HCT116 (cell line): Measurements from ENCODE around the gene TPBGL. TPM values are rescaled to one million over a fixed set of nuclear protein-coding genes. Genes with fewer than 3 reads are reported as not detected.

Experiments used
- ATAC-seq: fragments of 200-7000 bp; cut with Tn5 transposase; 2 replicates; pipeline ENCODE4 v1.9.1; 2020; ENCODE audit warnings: mild to moderate bottlenecking, moderate library complexity
- BruUV-seq: library from RNA; stranded (reverse); fragments of 400-500 nt; replicated peaks from 2 replicates; lab custom pipeline; 2021; lab: Mats Ljungman, UMichigan
- CTCF ChIA-PET: fragments of 300-600 bp; sonication (Branson Sonifier 250); formaldehyde crosslinking; loops from one replicate; lab custom pipeline; 2021; ENCODE audit warnings: antibody characterized with exemption; lab: Charles Lee
- POLR2A ChIA-PET: fragments of 300-600, 350-600 bp; sonication (Branson Sonifier 250); formaldehyde crosslinking; loops from one replicate; lab custom pipeline; 2021; ENCODE audit warnings: antibody characterized with exemption; lab: Charles Lee
- RAD21 ChIA-PET, 2 experiments: fragments of 300-600 bp; sonication (Branson Sonifier 250); formaldehyde crosslinking; loops; one replicate each; lab custom pipeline; 2023; ENCODE audit warnings: low total read pairs in 2 of 2; ENCODE audit not compliant: uncharacterized antibody in 2 of 2, unreplicated experiment in 2 of 2, low non-redundant PET in 1 of 2; lab: Charles Lee
- DNase-seq: peaks from one replicate; pipeline ENCODE4 v3.0.0-alpha.2; 2010; ENCODE audit warnings: low read depth, low spot score
- H2AFZ ChIP-seq: fragments of 200-600 bp; shearing (Covaris generic), sonication (generic); 2 replicates; pipeline ENCODE4 v1.6.1; 2017; ENCODE audit warnings: low read depth, mixed run types, mixed read lengths, antibody characterized with exemption, low read length; ENCODE audit not compliant: poor library complexity, severe bottlenecking
- H3K27ac ChIP-seq: 2 replicates; pipeline ENCODE4 v1.5.1; 2012; ENCODE audit warnings: low read depth, low read length
- H3K27me3 ChIP-seq: fragments of 200-600 bp; sonication (generic); 2 replicates; pipeline ENCODE4 v1.6.1; 2016; ENCODE audit warnings: mixed run types, low read length, mixed read lengths; ENCODE audit not compliant: insufficient read depth
- H3K36me3 ChIP-seq, 2 experiments: fragments of 200-500 bp in 1 of 2; fragments of 200-600 bp in 1 of 2; sonication (Bioruptor generic) in 1 of 2; sonication (generic) in 1 of 2; 2 replicates each; pipeline versions ENCODE4 v1.5.1 to v1.6.1; 2014 to 2016; ENCODE audit warnings: low read length in 2 of 2, inconsistent platforms in 1 of 2, mixed read lengths in 1 of 2, mixed run types in 1 of 2; ENCODE audit not compliant: insufficient read depth in 2 of 2, control insufficient read depth in 1 of 2
- H3K4me1 ChIP-seq, 2 experiments: fragments of 200-600 bp in 1 of 2; sonication (generic) in 1 of 2; 2 replicates each; pipeline versions ENCODE4 v1.5.1 to v1.6.1; 2012 to 2017; ENCODE audit warnings: low read length in 2 of 2, inconsistent platforms in 1 of 2, mild to moderate bottlenecking in 1 of 2, mixed read lengths in 1 of 2, mixed run types in 1 of 2, moderate library complexity in 1 of 2; ENCODE audit not compliant: insufficient read depth in 2 of 2, control insufficient read depth in 1 of 2
- H3K4me2 ChIP-seq: fragments of 200-600 bp; sonication (generic); 2 replicates; pipeline ENCODE4 v1.6.1; 2017; ENCODE audit warnings: mixed run types, low read length, mixed read lengths
- H3K4me3 ChIP-seq, 2 experiments: fragments of 200-600 bp in 1 of 2; sonication (generic) in 1 of 2; replicated peaks in 1 of 2; 2 replicates each; pipeline ENCODE4 v1.5.1; 2011 to 2016; ENCODE audit warnings: low read length in 2 of 2, control low read depth in 1 of 2, low read depth in 1 of 2, mild to moderate bottlenecking in 1 of 2, mixed read lengths in 1 of 2, mixed run types in 1 of 2
- H3K79me2 ChIP-seq: fragments of 200-600 bp; sonication (generic); 2 replicates; pipeline ENCODE4 v1.6.1; 2017; ENCODE audit warnings: mild to moderate bottlenecking, mixed run types, low read length, moderate library complexity, mixed read lengths; ENCODE audit not compliant: insufficient read depth
- H3K9ac ChIP-seq: fragments of 200-600 bp; sonication (generic); 2 replicates; pipeline ENCODE4 v1.6.1; 2016; ENCODE audit warnings: low read length, mixed read lengths
- H3K9me2 ChIP-seq: fragments of 200-600 bp; sonication (generic), shearing (Covaris generic); 2 replicates; pipeline ENCODE4 v1.6.1; 2017; ENCODE audit warnings: mixed run types, mild to moderate bottlenecking, moderate library complexity; ENCODE audit not compliant: insufficient read depth
- H3K9me3 ChIP-seq, 2 experiments: fragments of 200-500 bp in 1 of 2; fragments of 200-600 bp in 1 of 2; sonication (Bioruptor generic) in 1 of 2; sonication (generic) in 1 of 2; 2 replicates each; pipeline ENCODE4 v1.6.1; 2014 to 2017; ENCODE audit warnings: low read length in 2 of 2, mixed read lengths in 2 of 2, inconsistent platforms in 1 of 2, low read depth in 1 of 2, mild to moderate bottlenecking in 1 of 2, mixed run types in 1 of 2, moderate library complexity in 1 of 2; ENCODE audit not compliant: control insufficient read depth in 1 of 2, insufficient read depth in 1 of 2
- H4K20me1 ChIP-seq: fragments of 200-600 bp; sonication (generic), shearing (Covaris generic); 2 replicates; pipeline ENCODE4 v1.6.1; 2017; ENCODE audit warnings: mixed run types, mild to moderate bottlenecking, moderate library complexity; ENCODE audit not compliant: insufficient read depth
- CBX3 ChIP-seq: IDR thresholded peaks from 2 replicates; pipeline ENCODE4 v1.6.1; 2012; ENCODE audit warnings: low read depth
- ELF1 ChIP-seq: IDR thresholded peaks from 2 replicates; pipeline ENCODE4 v1.6.1; 2012; ENCODE audit warnings: low read depth, borderline replicate concordance
- EZH2phosphoT487 ChIP-seq: fragments of 200-600 bp; IDR thresholded peaks from 2 replicates; pipeline ENCODE4 v1.6.1; 2018; ENCODE audit warnings: antibody characterized with exemption, borderline replicate concordance
- JUND ChIP-seq: IDR thresholded peaks from 2 replicates; pipeline ENCODE4 v1.6.1; 2012
- MAX ChIP-seq: IDR thresholded peaks from 2 replicates; pipeline ENCODE4 v1.6.1; 2012
- POLR2A ChIP-seq: IDR thresholded peaks from 2 replicates; pipeline ENCODE4 v1.7.0; 2011; ENCODE audit warnings: borderline replicate concordance; ENCODE audit not compliant: insufficient read depth, insufficient read length; ENCODE audit errors: extremely low read depth
- RAD21 ChIP-seq: IDR thresholded peaks from 2 replicates; pipeline ENCODE4 v1.6.1; 2012; ENCODE audit warnings: low read depth, mild to moderate bottlenecking
- SP1 ChIP-seq: IDR thresholded peaks from 2 replicates; pipeline ENCODE4 v1.6.1; 2012; ENCODE audit warnings: low read depth
- SRF ChIP-seq: IDR thresholded peaks from 2 replicates; pipeline ENCODE4 v1.6.1; 2012; ENCODE audit warnings: low read depth
- YY1 ChIP-seq: IDR thresholded peaks from 2 replicates; pipeline ENCODE4 v1.6.1; 2011; ENCODE audit warnings: low read length, low read depth, moderate library complexity, mild to moderate bottlenecking; ENCODE audit not compliant: insufficient replicate concordance; ENCODE audit errors: extremely low read depth
- ZBTB33 ChIP-seq: IDR thresholded peaks from 2 replicates; pipeline ENCODE4 v1.6.1; 2011; ENCODE audit warnings: mild to moderate bottlenecking, low read length, moderate library complexity; ENCODE audit not compliant: insufficient replicate concordance; ENCODE audit errors: extremely low read depth
- ZFX ChIP-seq: fragments of 450-650 bp; IDR thresholded peaks from 2 replicates; pipeline ENCODE4 v1.6.1; 2017
- ZNF274 ChIP-seq: fragments of 200-500 bp; sonication (Bioruptor generic); IDR thresholded peaks from 2 replicates; pipeline ENCODE4 v1.6.1; 2014; ENCODE audit warnings: mild to moderate bottlenecking, low read depth, low read length, inconsistent platforms
- intact Hi-C: fragments of 100-400 bp; cut with micrococcal nuclease; formaldehyde crosslinking; loops from 2 replicates; pipeline ENCODE4 v1.10.0; 2022
- total RNA-seq: library from RNA; stranded (reverse); gene quantifications from one replicate; pipeline ENCODE4 v1.2.1, GENCODE V29; 2021; ENCODE audit not compliant: unreplicated experiment
- TF ChIP-seq, protein P1 (sequence below), 3 experiments: fragments of 200-600 bp in 1 of 3; sonication (generic) in 1 of 3; IDR thresholded peaks in 2 of 3; conservative IDR thresholded peaks in 1 of 3; 2 replicates each; pipeline ENCODE4 v1.5.1; 2012 to 2017; ENCODE audit warnings: low read depth in 2 of 3, low read length in 2 of 3, antibody characterized with exemption in 1 of 3, borderline replicate concordance in 1 of 3, control low read depth in 1 of 3, mild to moderate bottlenecking in 1 of 3, mixed read lengths in 1 of 3, mixed run types in 1 of 3, moderate library complexity in 1 of 3; ENCODE audit not compliant: insufficient read depth in 1 of 3

Gene TPBGL
- total RNA-seq, 1 experiment from 2014 or later, result 0.12 TPM

GRCh38 chr11:75280770-75281468 is 40.3 kb downstream of the TPBGL start:
- H3K27me3 ChIP-seq, result no peaks in the 10 kb centered on the region
- intact Hi-C loops, result loop anchor here (1.0 to 5.0 kb wide), 3 partner anchors 56 to 251 kb away; no protein-coding TSS in a partner anchor
- ChIA-PET RAD21 (interaction anchor here (0.8 to 1.4 kb wide), 4 partner anchors 100 to 108 kb away, joined by 3 to 9 read pairs (median 3); no protein-coding TSS in a partner anchor), CTCF (interaction anchor here (1.0 to 3.1 kb wide), 8 partner anchors 10 to 254 kb away, joined by 4 to 57 read pairs (median 7); no protein-coding TSS in a partner anchor), POLR2A (no interaction called here)
- no peak overlapping the region for H3K9ac ChIP-seq
- no peak overlapping the region for H3K4me3 ChIP-seq
- H3K9me2 ChIP-seq, result no peaks in the 10 kb centered on the region
- H3K27ac ChIP-seq, result no peak overlapping the region
- no peak overlapping the region for H2AFZ ChIP-seq
- H3K9me3 ChIP-seq, result no peaks in the 10 kb centered on the region
- H3K36me3 ChIP-seq, result peaks cover 0 to 3% of the 10 kb centered on the region in 2 experiments; a peak in 2 of 4 replicates
- BruUV-seq, result no TSS peak
- no peaks in the 10 kb centered on the region for H4K20me1 ChIP-seq
- no peaks in the 10 kb centered on the region for H3K4me1 ChIP-seq
- no peaks in the 10 kb centered on the region for H3K79me2 ChIP-seq
- TF ChIP-seq JUND (no peak), EZH2phosphoT487 (no peak), YY1 (no peak), ZFX (no peak), SRF (no peak), ZNF274 (no peak), ELF1 (no peak), CBX3 (no peak), POLR2A (no peak), RAD21 (no peak), MAX (no peak), SP1 (no peak), ZBTB33 (no peak)
- TF ChIP-seq, protein P1, sequence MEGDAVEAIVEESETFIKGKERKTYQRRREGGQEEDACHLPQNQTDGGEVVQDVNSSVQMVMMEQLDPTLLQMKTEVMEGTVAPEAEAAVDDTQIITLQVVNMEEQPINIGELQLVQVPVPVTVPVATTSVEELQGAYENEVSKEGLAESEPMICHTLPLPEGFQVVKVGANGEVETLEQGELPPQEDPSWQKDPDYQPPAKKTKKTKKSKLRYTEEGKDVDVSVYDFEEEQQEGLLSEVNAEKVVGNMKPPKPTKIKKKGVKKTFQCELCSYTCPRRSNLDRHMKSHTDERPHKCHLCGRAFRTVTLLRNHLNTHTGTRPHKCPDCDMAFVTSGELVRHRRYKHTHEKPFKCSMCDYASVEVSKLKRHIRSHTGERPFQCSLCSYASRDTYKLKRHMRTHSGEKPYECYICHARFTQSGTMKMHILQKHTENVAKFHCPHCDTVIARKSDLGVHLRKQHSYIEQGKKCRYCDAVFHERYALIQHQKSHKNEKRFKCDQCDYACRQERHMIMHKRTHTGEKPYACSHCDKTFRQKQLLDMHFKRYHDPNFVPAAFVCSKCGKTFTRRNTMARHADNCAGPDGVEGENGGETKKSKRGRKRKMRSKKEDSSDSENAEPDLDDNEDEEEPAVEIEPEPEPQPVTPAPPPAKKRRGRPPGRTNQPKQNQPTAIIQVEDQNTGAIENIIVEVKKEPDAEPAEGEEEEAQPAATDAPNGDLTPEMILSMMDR (IDR thresholded peaks at IDR 0.05 in 2 of 3, conservative IDR thresholded peaks at IDR 0.05 in 1 of 3; ENCODE audit: borderline replicate concordance in 1 of 3, insufficient read depth in 1 of 3, low read depth in 2 of 3, low read length in 2 of 3), result no peak
- ATAC-seq (no peak), DNase-seq (no peak)
- H3K4me2 ChIP-seq, result no peak overlapping the region
